Activated T-helper 1 cell treated with anti-CD3 and anti-CD28 coated beads, Interleukin-12 subunit alpha, Interleukin-12 subunit beta, Interleukin-2, Interleukin-4 antibody, amounts not matched to agents 30 ng/mL and 10 ng/mL and 1 ng/mL, durations not matched to agents 14 hours and 24 hours and 36 hours (primary cell): ENCODE results near the gene MEIS3. TPM values are rescaled to one million over a fixed set of nuclear protein-coding genes. Genes with fewer than 3 reads are reported as not detected.

Experiments
- total RNA-seq: library from RNA; stranded (reverse); gene quantifications from 2 replicates; pipeline ENCODE4 v1.2.3, GENCODE V29; 2022

MEIS3 gene
- total RNA-seq, 1 donor from 2014 or later = not detected

Other genes starting within 250 kb of the MEIS3 start
- gene BBC3, start 188.3 kb downstream of the MEIS3 start, total RNA-seq = 13.8 and 15.4 TPM in 2 replicates
- 36.6 and 39.2 TPM in 2 replicates for gene CCDC9, start 163.0 kb downstream of the MEIS3 start, total RNA-seq
- 9.3 and 10.2 TPM in 2 replicates for gene INAFM1, start 144.6 kb downstream of the MEIS3 start, total RNA-seq
- gene C5AR1, start 109.7 kb downstream of the MEIS3 start, total RNA-seq = 1.4 and 1.5 TPM in 2 replicates
- gene C5AR2, start 87.4 kb downstream of the MEIS3 start, total RNA-seq = not detected in 2 replicates
- 31.1 and 33.9 TPM in 2 replicates for gene DHX34, start 70.2 kb downstream of the MEIS3 start, total RNA-seq
- gene SLC8A2, start 52.4 kb upstream of the MEIS3 start, total RNA-seq = 0.05 TPM in 1 of 2 replicates, not detected in the other
- 9.6 and 10.8 TPM in 2 replicates for gene KPTN, start 64.7 kb upstream of the MEIS3 start, total RNA-seq
- gene NAPA, start 95.5 kb upstream of the MEIS3 start, total RNA-seq = 66.4 and 68.7 TPM in 2 replicates
- 0.05 and 0.39 TPM in 2 replicates for gene ZNF541, start 153.6 kb upstream of the MEIS3 start, total RNA-seq
- gene BICRA, start 189.6 kb upstream of the MEIS3 start, total RNA-seq = 13.0 and 13.5 TPM in 2 replicates